Kidney (tissue), 14 donors: Measurements from ENCODE around the gene LMCD1. TPM values are rescaled to one million over a fixed set of nuclear protein-coding genes. Genes with fewer than 3 reads are reported as not detected.

Experiments
- DNase-seq, 5 donors: peaks; one replicate each; pipeline ENCODE4 v3.0.0-alpha.2; 2013 to 2020
- FAIRE-seq: peaks from 2 replicates; lab custom pipeline; 2012; peaks lifted over from hg19 to GRCh38; lab: Jason Lieb, UNC
- H3K27ac ChIP-seq, 2 donors: one replicate each; pipeline ENCODE4 v1.7.0; 2013; ENCODE audit warnings: low read depth in 2 of 2, low read length in 2 of 2, inconsistent platforms in 1 of 2
- H3K27me3 ChIP-seq: one replicate; pipeline ENCODE4 v1.7.1; 2013; ENCODE audit warnings: low read length, inconsistent platforms; ENCODE audit not compliant: control insufficient read depth, insufficient read depth
- H3K36me3 ChIP-seq, 3 donors: one replicate each; pipeline versions ENCODE4 v1.7.0 to v1.7.1; 2013; ENCODE audit warnings: low read length in 3 of 3, control low read depth in 1 of 3, inconsistent platforms in 1 of 3; ENCODE audit not compliant: insufficient read depth in 3 of 3, control insufficient read depth in 2 of 3
- H3K4me1 ChIP-seq, 3 donors: one replicate each; pipeline versions ENCODE4 v1.7.0 to v1.7.1; 2013; ENCODE audit warnings: low read length in 3 of 3, inconsistent platforms in 1 of 3, low read depth in 1 of 3; ENCODE audit not compliant: control insufficient read depth in 2 of 3, insufficient read depth in 2 of 3
- H3K4me3 ChIP-seq, 3 donors: one replicate each; pipeline versions ENCODE4 v1.7.0 to v1.8.1; 2013; ENCODE audit warnings: low read length in 3 of 3, control low read depth in 1 of 3, inconsistent platforms in 1 of 3
- H3K9ac ChIP-seq, 3 donors: one replicate each; pipeline versions ENCODE4 v1.7.0 to v1.7.1; 2013; ENCODE audit warnings: low read length in 3 of 3, control low read depth in 1 of 3, inconsistent platforms in 1 of 3
- H3K9me3 ChIP-seq, 3 donors: one replicate each; pipeline versions ENCODE4 v1.7.0 to v1.7.1; 2013; ENCODE audit warnings: low read length in 3 of 3, control low read depth in 1 of 3, inconsistent platforms in 1 of 3; ENCODE audit not compliant: control insufficient read depth in 2 of 3, insufficient read depth in 1 of 3
- CTCF ChIP-seq: IDR thresholded peaks from 3 replicates; pipeline ENCODE4 v1.5.1; 2012; ENCODE audit warnings: mild to moderate bottlenecking, moderate library complexity, borderline replicate concordance; ENCODE audit not compliant: insufficient read depth; ENCODE audit errors: extremely low read depth
- intact Hi-C: fragments of 100-400 bp; cut with DNase I; formaldehyde crosslinking; loops from one replicate; pipeline ENCODE4 v1.11.1; 2022
- polyA plus RNA-seq: library from polyadenylated mRNA; stranded (reverse); fragments of 350-450 nt; fragmentation: Illumina TruSeq; extraction: RNeasy Lipid Tissue Mini Kit (QIAGEN cat#74804); gene quantifications from one replicate; pipeline ENCODE4 v1.2.3, GENCODE V29; 2014; ENCODE audit warnings: low read depth, low replicate concordance; ENCODE audit not compliant: insufficient read depth
- total RNA-seq: library from RNA; stranded (reverse); fragmentation: NEBNext Ultra II Directional; extraction: Animal tissue kit (Norgen Biotek cat#: 25700); gene quantifications from one replicate; pipeline ENCODE4 v1.2.1, GENCODE V29; 2021
- donor health status: control.
- donor health status: control.
- donor health status: control.
- donor health status: control.
- donor health status: control.
- donor health status: DM: yes; HTN: yes; CAD: no.
- donor health status: Normal renal cell carcinoma (clear cell type).

LMCD1 gene
- total and polyA plus RNA-seq, 2 donors from 2014 or later, result 24.3 to 65.4 TPM

GRCh38 chr3:8557298-8557697 is 55.7 kb downstream of the LMCD1 start:
- intact Hi-C loops, result no loop called here
- Histone ChIP-seq H3K9me3 (no peaks in the 10 kb centered on the region), H3K4me1 (peaks cover 0 to 6% (median 0%) of the 10 kb centered on the region in 3 donors), H3K9ac (no peak overlapping the region), H3K27ac (no peak overlapping the region), H3K36me3 (peaks cover 0 to 8% (median 0%) of the 10 kb centered on the region in 3 donors), H3K27me3 (no peaks in the 10 kb centered on the region), H3K4me3 (no peak overlapping the region)
- TF ChIP-seq CTCF, result no peak
- FAIRE-seq, result no peak
- DNase-seq, result peak in 1 of 5 donors; percentile 30

GRCh38 chr3:8558645-8559044 is 57.0 kb downstream of the LMCD1 start:
- Histone ChIP-seq H3K9ac (no peak overlapping the region), H3K4me3 (no peak overlapping the region), H3K27me3 (no peaks in the 10 kb centered on the region), H3K27ac (no peak overlapping the region), H3K9me3 (no peaks in the 10 kb centered on the region), H3K4me1 (peaks cover 0 to 6% (median 0%) of the 10 kb centered on the region in 3 donors), H3K36me3 (peaks cover 0 to 4% (median 0%) of the 10 kb centered on the region in 3 donors)
- FAIRE-seq, result no peak
- no peak for TF ChIP-seq CTCF
- no peak for DNase-seq
- intact Hi-C loops, result no loop called here

GRCh38 chr3:8559351-8559750 is 57.7 kb downstream of the LMCD1 start:
- DNase-seq (no peak), FAIRE-seq (no peak)
- H3K9ac ChIP-seq, result no peak overlapping the region
- no peak for TF ChIP-seq CTCF
- H3K27me3 ChIP-seq, result no peaks in the 10 kb centered on the region
- intact Hi-C loops, result no loop called here
- no peaks in the 10 kb centered on the region for H3K9me3 ChIP-seq
- peaks cover 0 to 6% (median 0%) of the 10 kb centered on the region in 3 donors for H3K4me1 ChIP-seq
- H3K27ac ChIP-seq, result no peak overlapping the region
- no peak overlapping the region for H3K4me3 ChIP-seq
- H3K36me3 ChIP-seq, result no peaks in the 10 kb centered on the region

GRCh38 chr3:8560366-8561007 is 58.9 kb downstream of the LMCD1 start:
- intact Hi-C loops, result no loop called here
- DNase-seq, result no peak
- no peak for TF ChIP-seq CTCF
- Histone ChIP-seq H3K9me3 (no peaks in the 10 kb centered on the region), H3K4me1 (peaks cover 0 to 6% (median 0%) of the 10 kb centered on the region in 3 donors), H3K27ac (no peak overlapping the region), H3K27me3 (no peaks in the 10 kb centered on the region), H3K4me3 (no peak overlapping the region), H3K36me3 (peaks cover 0 to 4% (median under 1%) of the 10 kb centered on the region in 3 donors), H3K9ac (no peak overlapping the region)
- no peak for FAIRE-seq
